ENCODE data around the gene AGBL3. TPM values are rescaled to one million over a fixed set of nuclear protein-coding genes. Genes with fewer than 3 reads are reported as not detected.

Gene AGBL3
- total and polyA plus RNA-seq, 8 donors: 2.7 to 15.3 (median 11.3) TPM

DNA sequence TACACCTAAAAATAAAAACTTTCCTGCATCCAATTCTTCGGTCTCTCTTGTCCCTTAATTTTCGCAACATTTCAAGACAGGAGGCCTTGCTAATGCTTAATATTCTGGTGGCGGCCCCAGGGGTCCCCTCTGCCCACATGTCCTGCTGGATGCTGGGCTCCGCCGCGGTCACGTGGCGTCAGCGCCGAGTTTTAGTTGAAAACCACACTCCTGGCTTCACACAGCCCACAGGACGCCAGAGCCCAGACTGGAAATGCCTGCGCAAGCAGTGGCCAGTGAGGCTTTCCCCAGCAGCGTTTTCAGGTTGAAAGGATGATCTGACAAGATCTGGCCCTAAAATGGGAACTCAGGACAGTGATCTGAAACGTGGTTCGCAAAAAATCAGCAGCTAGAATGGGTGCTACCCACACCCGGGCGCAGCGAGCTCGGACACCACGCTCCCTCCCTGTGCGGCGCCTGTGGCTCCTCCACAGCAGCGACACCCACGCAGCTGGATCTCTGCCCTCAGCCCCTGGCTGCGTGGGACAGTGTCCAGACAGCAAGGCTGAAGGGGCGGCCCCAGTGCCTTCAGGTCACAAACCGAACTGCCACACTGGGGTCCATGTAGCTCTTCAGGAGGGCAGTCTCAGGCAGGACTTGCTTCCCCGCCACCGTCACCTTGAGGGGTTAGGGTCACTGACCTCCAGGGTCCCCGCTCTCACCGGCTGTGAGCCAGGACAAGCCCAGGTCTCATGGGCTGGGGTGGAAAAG, 195.8 kb downstream of the AGBL3 start:
- DNase-seq: no peak
- H3K27me3 ChIP-seq: no peaks in the 10 kb centered on the region
- no peak for ATAC-seq
- peaks cover 0 to 67% of the 10 kb centered on the region in 2 donors for H3K36me3 ChIP-seq
- no peak overlapping the region for H3K27ac ChIP-seq
- H3K9me3 ChIP-seq: peaks cover 7 to 52% of the 10 kb centered on the region in 2 donors
- intact Hi-C loops (cut with DNase I): no loop called here
- no peaks in the 10 kb centered on the region for H3K4me1 ChIP-seq
- H3K4me3 ChIP-seq: no peak overlapping the region
- TF ChIP-seq, protein P1, sequence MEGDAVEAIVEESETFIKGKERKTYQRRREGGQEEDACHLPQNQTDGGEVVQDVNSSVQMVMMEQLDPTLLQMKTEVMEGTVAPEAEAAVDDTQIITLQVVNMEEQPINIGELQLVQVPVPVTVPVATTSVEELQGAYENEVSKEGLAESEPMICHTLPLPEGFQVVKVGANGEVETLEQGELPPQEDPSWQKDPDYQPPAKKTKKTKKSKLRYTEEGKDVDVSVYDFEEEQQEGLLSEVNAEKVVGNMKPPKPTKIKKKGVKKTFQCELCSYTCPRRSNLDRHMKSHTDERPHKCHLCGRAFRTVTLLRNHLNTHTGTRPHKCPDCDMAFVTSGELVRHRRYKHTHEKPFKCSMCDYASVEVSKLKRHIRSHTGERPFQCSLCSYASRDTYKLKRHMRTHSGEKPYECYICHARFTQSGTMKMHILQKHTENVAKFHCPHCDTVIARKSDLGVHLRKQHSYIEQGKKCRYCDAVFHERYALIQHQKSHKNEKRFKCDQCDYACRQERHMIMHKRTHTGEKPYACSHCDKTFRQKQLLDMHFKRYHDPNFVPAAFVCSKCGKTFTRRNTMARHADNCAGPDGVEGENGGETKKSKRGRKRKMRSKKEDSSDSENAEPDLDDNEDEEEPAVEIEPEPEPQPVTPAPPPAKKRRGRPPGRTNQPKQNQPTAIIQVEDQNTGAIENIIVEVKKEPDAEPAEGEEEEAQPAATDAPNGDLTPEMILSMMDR (IDR thresholded peaks at IDR 0.05): no peak

DNA sequence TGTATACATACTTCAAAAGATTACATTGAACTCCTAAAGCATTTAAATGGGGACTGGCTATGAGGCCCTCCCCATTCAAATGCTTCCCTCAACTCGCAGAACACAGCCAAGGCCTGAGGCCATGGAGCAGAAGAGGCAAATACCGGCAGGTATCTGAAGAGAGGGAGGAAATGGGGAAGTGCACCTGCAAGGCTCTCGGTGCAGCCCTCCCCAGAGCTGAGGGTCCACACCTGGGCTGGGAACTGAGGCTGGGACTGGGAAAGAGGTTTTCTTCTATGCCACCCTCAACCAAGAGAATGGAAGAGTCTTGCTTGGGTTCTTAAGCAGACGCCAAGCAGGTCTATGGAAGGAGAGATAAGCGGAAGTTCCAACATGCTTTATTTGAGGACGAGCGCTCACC, 197.2 kb downstream of the AGBL3 start:
- peaks cover 0 to 81% of the 10 kb centered on the region in 2 donors for H3K36me3 ChIP-seq

DNA sequence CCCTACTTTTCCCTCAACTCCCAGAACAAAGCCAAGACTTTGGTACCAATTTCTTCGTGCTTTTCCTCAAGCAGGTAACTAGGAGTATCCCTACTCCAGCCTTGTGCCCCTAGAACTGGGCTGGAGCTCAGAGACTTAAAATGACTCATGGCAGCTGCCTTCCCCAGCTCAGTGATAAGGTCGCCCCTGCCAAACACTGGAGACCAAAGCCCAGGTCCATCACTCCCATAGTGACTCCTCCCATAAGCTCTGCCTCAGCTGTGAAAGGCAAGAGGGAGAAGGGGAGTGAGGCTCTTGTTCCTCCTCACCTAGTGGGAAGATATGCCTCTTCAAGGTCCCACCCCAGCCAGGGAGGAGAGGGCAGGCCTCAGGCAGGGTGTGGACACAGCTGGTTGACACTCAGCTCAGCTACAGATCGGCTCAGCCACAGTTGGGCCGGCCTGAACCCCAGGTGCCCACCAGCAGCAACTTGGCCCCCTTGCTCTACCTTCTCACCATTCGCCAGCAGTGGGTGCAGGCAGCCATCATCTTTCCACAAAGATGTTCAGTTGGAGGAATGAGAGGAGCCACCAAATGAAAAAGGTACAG, 198.0 kb downstream of the AGBL3 start:
- Histone ChIP-seq H3K27ac (no peak overlapping the region), H3K27me3 (no peaks in the 10 kb centered on the region), H3K36me3 (peaks cover 0 to 90% of the 10 kb centered on the region in 2 donors), H3K4me3 (no peak overlapping the region), H3K9me3 (peaks cover 7 to 49% of the 10 kb centered on the region in 2 donors), H3K4me1 (no peaks in the 10 kb centered on the region)
- no peak for ATAC-seq
- intact Hi-C loops (cut with DNase I): no loop called here
- DNase-seq: no peak
- TF ChIP-seq, protein P1 (IDR thresholded peaks at IDR 0.05): no peak

More for the DNA sequence above, 197.2 kb downstream of the AGBL3 start:
- Histone ChIP-seq H3K27ac (no peak overlapping the region), H3K4me3 (no peak overlapping the region), H3K4me1 (no peaks in the 10 kb centered on the region), H3K27me3 (no peaks in the 10 kb centered on the region), H3K9me3 (peaks cover 7 to 52% of the 10 kb centered on the region in 2 donors)
- TF ChIP-seq, protein P1 (IDR thresholded peaks at IDR 0.05): no peak
- intact Hi-C loops (cut with DNase I): no loop called here
- ATAC-seq (no peak), DNase-seq (no peak)

Other genes starting within 250 kb of the AGBL3 start
- gene CALD1, start 206.9 kb upstream of the AGBL3 start, total RNA-seq: 100 to 1,000 TPM; 137 to 208 TPM
- gene CALD1, start 206.9 kb upstream of the AGBL3 start, polyA plus RNA-seq (ENCODE audit: insufficient read length in 6 of 6): 100 to 1,000 TPM; 220 to 248 (median 226) TPM
- gene TMEM140, start 161.6 kb downstream of the AGBL3 start, total RNA-seq: 10 to 100 TPM; 24.0 to 25.4 TPM
- 10 to 100 TPM; 17.7 to 20.6 (median 18.9) TPM for gene TMEM140, start 161.6 kb downstream of the AGBL3 start, polyA plus RNA-seq (ENCODE audit: insufficient read length in 6 of 6)
- 10 to 100 TPM; 32.1 to 39.9 TPM for gene CYREN, start 184.2 kb downstream of the AGBL3 start, total RNA-seq
- 10 to 100 TPM; 43.1 to 52.6 (median 48.0) TPM for gene CYREN, start 184.2 kb downstream of the AGBL3 start, polyA plus RNA-seq (ENCODE audit: insufficient read length in 6 of 6)
- 10 to 100 TPM; 22.9 to 27.9 TPM for gene WDR91, start 225.0 kb downstream of the AGBL3 start, total RNA-seq
- gene WDR91, start 225.0 kb downstream of the AGBL3 start, polyA plus RNA-seq (ENCODE audit: insufficient read length in 6 of 6): 10 to 100 TPM; 48.7 to 67.6 (median 51.6) TPM
- not detected for gene STRA8, start 247.3 kb downstream of the AGBL3 start, total RNA-seq
- gene STRA8, start 247.3 kb downstream of the AGBL3 start, polyA plus RNA-seq (ENCODE audit: insufficient read length in 6 of 6): under 1 TPM in 5 of 6 donors, not detected in 1; 0.14 to 0.40 (median 0.20) TPM